Fibroblast of mammary gland (primary cell): ENCODE results near the gene RSKR.
A peak's percentile ranks its signal among the peaks of the same experiment; 100 is the strongest.

ENCODE experiments used
- DNase-seq: peaks from one replicate; pipeline ENCODE4 v3.0.0-alpha.2; 2010; ENCODE audit warnings: low read depth
- H3K4me3 ChIP-seq: 2 replicates; pipeline ENCODE4 v1.5.1; 2011; ENCODE audit warnings: low read depth, mild to moderate bottlenecking, low read length, moderate library complexity; ENCODE audit not compliant: control insufficient read depth
- TF ChIP-seq, protein P1 (sequence below): conservative IDR thresholded peaks from 2 replicates; pipeline ENCODE4 v1.5.1; 2011; ENCODE audit warnings: low read depth, low read length, inconsistent platforms; ENCODE audit not compliant: control insufficient read depth, insufficient read depth

Gene RSKR

DNA sequence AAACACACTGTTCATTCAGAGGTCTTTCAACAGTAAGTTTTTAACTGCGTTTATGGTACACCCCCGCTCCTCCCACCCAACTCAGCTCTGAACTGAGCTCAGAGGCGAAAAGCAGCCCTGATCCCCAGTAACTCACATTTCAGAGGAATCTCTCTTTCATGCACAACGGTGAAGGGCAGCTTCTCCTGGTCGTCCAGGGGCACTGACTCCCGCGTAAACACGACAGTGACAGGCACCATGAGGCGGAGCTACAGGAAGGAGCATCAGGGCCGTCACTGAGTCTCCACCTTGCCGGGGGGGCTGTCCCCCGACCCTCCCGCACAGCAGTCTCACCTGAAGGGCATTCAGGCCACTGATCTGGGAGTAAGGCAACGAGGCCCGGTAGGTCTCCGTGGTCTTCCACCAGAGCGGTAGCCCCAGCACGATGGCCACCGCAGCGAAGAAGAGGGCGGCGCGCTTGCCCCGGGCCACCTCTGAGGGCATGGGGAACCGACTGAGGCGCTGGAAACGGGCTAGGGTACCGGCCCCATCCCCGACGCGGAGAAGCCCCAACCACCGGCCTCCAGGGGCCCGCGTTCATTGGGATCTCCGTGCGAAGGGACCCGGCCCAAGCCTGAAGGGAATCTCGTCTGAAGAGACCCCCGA is 43.1 kb downstream of the RSKR start:
- H3K4me3 ChIP-seq, result peak overlapping the region; percentile 74
- DNase-seq, result no peak
- TF ChIP-seq, protein P1, sequence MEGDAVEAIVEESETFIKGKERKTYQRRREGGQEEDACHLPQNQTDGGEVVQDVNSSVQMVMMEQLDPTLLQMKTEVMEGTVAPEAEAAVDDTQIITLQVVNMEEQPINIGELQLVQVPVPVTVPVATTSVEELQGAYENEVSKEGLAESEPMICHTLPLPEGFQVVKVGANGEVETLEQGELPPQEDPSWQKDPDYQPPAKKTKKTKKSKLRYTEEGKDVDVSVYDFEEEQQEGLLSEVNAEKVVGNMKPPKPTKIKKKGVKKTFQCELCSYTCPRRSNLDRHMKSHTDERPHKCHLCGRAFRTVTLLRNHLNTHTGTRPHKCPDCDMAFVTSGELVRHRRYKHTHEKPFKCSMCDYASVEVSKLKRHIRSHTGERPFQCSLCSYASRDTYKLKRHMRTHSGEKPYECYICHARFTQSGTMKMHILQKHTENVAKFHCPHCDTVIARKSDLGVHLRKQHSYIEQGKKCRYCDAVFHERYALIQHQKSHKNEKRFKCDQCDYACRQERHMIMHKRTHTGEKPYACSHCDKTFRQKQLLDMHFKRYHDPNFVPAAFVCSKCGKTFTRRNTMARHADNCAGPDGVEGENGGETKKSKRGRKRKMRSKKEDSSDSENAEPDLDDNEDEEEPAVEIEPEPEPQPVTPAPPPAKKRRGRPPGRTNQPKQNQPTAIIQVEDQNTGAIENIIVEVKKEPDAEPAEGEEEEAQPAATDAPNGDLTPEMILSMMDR, result no peak

DNA sequence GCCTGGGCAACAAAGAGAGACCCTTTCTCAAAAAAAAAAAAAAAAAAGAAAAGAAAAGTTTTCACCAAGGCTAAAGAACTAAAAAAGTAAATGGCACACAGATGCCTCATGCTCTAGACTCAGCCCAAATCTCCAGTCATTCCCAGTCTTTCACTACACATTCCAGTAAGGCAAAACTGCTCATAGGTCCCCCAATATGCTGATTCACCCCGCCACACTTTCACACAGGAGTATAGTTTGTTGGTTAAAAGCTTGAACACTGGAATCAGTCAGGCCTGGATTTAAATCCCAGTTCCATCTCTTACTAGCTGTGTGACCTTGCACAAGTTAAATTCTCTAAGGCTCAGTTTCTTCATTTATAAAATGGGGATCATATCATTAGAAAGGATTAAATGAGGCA is 44.5 kb downstream of the RSKR start:
- no peak for DNase-seq
- TF ChIP-seq, protein P1, result no peak
- H3K4me3 ChIP-seq, result no peak overlapping the region

DNA sequence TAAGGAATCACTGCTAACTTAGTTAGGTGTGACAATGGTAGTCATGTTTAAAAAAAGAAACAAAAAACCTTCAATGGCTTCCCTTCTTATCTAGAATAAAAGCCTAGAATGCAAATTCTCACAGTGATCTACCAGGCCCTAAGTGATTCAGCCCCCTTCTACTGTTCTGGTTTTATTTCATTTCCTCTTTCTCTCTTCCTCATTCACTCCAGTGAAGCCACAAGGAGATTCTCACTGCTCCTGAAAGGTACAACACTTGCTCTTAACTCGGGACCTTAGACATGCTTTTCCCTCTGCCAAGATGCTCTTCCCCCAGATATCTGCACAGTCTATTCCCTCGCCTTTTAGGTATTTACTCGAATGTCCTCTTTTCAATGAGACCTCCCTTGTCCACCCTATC is 46.4 kb downstream of the RSKR start:
- TF ChIP-seq, protein P1, result no peak
- DNase-seq, result no peak
- no peak overlapping the region for H3K4me3 ChIP-seq

DNA sequence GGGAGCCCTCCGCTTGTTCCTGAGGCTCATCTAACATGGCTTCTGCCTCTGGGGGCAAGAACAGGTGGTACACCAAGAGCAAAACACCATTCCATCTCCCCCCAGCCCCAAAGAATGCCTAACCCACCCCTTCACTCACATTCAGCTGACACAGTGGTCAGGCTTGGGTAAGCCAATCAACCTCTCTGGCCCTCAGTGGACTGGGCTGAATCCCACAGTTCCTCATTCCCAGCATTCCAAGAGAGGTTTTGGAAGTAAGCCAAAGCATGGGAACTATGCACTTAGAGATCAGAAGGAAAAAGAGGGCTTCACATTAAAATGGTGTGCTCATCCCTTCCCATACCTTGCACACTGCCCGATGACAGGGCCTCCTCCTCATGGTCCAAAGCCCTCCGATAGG is 50.5 kb downstream of the RSKR start:
- DNase-seq, result peak; percentile 17
- no peak overlapping the region for H3K4me3 ChIP-seq
- TF ChIP-seq, protein P1, result no peak
